Astrocyte (in vitro differentiated cells and primary cell): Measurements from ENCODE around the gene ATP10D.

Experiments used
- EZH2 ChIP-seq: IDR thresholded peaks from 2 replicates; pipeline ENCODE4 v1.6.1; 2012; ENCODE audit warnings: mild to moderate bottlenecking, low read length, inconsistent platforms; ENCODE audit not compliant: insufficient read depth
- TF ChIP-seq, protein P1 (sequence below): IDR thresholded peaks from 2 replicates; pipeline ENCODE4 v1.5.1; 2011; ENCODE audit warnings: low read depth, mild to moderate bottlenecking, inconsistent platforms, low read length, moderate library complexity; ENCODE audit not compliant: insufficient read depth

DNA sequence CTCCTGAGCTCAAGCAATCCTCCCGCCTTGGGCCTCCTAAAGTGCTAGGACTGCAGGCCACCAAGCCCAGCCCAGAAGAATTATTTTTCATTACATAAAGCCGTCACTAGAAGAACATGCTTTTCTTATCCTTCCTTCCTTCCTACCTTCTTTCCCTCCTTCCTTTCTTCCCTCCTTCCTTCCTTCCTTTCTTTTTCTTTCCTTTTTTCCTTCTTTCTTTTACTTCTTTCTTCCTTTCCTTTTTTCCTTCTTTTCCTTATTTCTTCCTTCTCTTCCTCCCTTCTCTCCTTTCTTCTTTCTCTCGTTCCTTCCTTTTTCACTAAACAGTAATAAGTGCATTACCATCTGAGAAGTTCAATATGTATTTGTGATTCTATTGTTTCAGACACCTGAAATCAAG lies 121.4 kb downstream of the ATP10D start:
- TF ChIP-seq, protein P1, sequence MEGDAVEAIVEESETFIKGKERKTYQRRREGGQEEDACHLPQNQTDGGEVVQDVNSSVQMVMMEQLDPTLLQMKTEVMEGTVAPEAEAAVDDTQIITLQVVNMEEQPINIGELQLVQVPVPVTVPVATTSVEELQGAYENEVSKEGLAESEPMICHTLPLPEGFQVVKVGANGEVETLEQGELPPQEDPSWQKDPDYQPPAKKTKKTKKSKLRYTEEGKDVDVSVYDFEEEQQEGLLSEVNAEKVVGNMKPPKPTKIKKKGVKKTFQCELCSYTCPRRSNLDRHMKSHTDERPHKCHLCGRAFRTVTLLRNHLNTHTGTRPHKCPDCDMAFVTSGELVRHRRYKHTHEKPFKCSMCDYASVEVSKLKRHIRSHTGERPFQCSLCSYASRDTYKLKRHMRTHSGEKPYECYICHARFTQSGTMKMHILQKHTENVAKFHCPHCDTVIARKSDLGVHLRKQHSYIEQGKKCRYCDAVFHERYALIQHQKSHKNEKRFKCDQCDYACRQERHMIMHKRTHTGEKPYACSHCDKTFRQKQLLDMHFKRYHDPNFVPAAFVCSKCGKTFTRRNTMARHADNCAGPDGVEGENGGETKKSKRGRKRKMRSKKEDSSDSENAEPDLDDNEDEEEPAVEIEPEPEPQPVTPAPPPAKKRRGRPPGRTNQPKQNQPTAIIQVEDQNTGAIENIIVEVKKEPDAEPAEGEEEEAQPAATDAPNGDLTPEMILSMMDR: no peak
- TF ChIP-seq EZH2: no peak
